ENCODE results near the gene NDNF. TPM values are rescaled to one million over a fixed set of nuclear protein-coding genes. Genes with fewer than 3 reads are reported as not detected.

NDNF gene
- total and polyA plus RNA-seq, 2 donors (not counting 1 experiment from before 2014, with no cell fraction given), result not detected

DNA sequence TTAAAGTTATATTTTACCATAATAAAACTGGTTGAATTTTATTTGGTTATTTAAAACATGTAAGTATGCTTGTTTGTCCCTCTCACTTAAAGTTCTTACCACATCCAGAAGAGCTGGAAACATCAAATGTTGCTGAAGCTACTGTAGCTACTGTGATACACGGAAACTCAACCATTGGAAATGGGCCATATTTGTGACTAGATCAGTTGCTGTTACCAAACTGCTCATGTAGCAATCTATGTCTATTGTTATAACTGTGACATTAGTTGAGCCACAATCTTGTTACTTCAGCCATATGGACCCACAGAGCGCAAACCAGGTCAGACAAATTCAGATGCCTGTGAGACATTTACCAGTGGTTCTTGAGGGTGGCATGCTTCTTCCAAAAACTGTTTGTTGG lies 41.6 kb downstream of the NDNF start:
- DNase-seq, result no peak
- H3K9me3 Mint-ChIP-seq (ENCODE audit: insufficient read depth), result no peaks in the 10 kb centered on the region
- CTCF ChIA-PET, result no interaction called here
- intact Hi-C loops (cut with micrococcal nuclease), result no loop called here
- H2AFZ ChIP-seq (ENCODE audit: insufficient read depth, low read depth, low read length, poor library complexity, severe bottlenecking), result no peak overlapping the region
- no peaks in the 10 kb centered on the region for H3K27me3 Mint-ChIP-seq
- no peak for ATAC-seq (ENCODE audit: low read depth)
- TF ChIP-seq CTCF (IDR thresholded peaks at IDR 0.05) (no peak), EZH2 (IDR thresholded peaks at IDR 0.05; ENCODE audit: borderline replicate concordance, insufficient read depth, low read depth, low read length, poor library complexity, severe bottlenecking) (no peak)
- H3K27ac ChIP-seq (ENCODE audit: low read length in 2 of 2), result no peak overlapping the region
- H3K4me2 ChIP-seq (replicated peaks; ENCODE audit: low read depth, low read length, poor library complexity, severe bottlenecking), result no peak overlapping the region
- H3K79me2 ChIP-seq (ENCODE audit: control insufficient read depth, insufficient read depth, low read length), result no peaks in the 10 kb centered on the region
- no peak overlapping the region for H3K4me3 Mint-ChIP-seq
- H3K4me1 Mint-ChIP-seq, result no peaks in the 10 kb centered on the region
- no peaks in the 10 kb centered on the region for H3K4me1 ChIP-seq (ENCODE audit: control insufficient read depth in 2 of 2, insufficient read depth in 2 of 2, low read length in 2 of 2)
- POLR2A ChIA-PET, result no interaction called here
- H3K9me3 ChIP-seq (ENCODE audit: control extremely low read depth in 1 of 3, control insufficient read depth in 2 of 3, insufficient read depth in 1 of 3, low read length in 2 of 3), result no peaks in the 10 kb centered on the region
- H3K4me3 ChIP-seq (ENCODE audit: control extremely low read depth in 1 of 5, extremely low read depth in 1 of 5, insufficient read depth in 1 of 5, low read depth in 2 of 5, low read length in 4 of 5), result no peak overlapping the region
- H3K27ac Mint-ChIP-seq, result no peak overlapping the region
- 94% methylated on average over 2 of the region's 2 CpGs for WGBS (ENCODE audit: insufficient coverage)
- no peaks in the 10 kb centered on the region for H4K20me1 ChIP-seq (ENCODE audit: control insufficient read depth, insufficient read depth, low read length, poor library complexity, severe bottlenecking)
- H3K9ac ChIP-seq (ENCODE audit: low read length), result no peak overlapping the region
- H3K27me3 ChIP-seq (replicated peaks in 1 of 4; ENCODE audit: control extremely low read depth in 1 of 4, control insufficient read depth in 3 of 4, insufficient read depth in 4 of 4, low read length in 3 of 4), result no peaks in the 10 kb centered on the region
- H3K36me3 ChIP-seq (replicated peaks in 1 of 2; ENCODE audit: control extremely low read depth in 1 of 2, control insufficient read depth in 1 of 2, extremely low read depth in 1 of 2, insufficient read depth in 2 of 2, low read length in 1 of 2), result no peaks in the 10 kb centered on the region

DNA sequence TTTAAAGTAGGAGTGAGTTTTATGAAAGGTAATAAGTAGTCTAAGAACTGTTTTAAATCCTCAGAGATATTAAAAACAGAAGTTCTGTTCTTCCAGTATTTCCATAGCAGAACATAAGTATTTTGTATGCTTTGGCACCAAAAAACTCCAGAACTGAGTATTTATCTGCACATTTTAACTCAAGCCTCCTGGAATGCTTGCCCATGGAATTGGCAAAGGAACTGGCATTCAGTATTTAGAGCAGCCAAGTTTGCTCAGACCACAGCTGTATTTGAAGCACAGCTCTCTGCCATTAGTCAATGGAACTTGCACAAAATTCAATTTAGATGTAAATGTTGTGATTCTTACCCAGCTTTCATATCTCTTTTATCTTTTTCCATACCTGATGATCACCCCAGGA lies 42.2 kb downstream of the NDNF start:
- Histone ChIP-seq H3K4me3 (ENCODE audit: control extremely low read depth in 1 of 5, extremely low read depth in 1 of 5, insufficient read depth in 1 of 5, low read depth in 2 of 5, low read length in 4 of 5) (no peak overlapping the region), H3K9me3 (ENCODE audit: control extremely low read depth in 1 of 3, control insufficient read depth in 2 of 3, insufficient read depth in 1 of 3, low read length in 2 of 3) (no peaks in the 10 kb centered on the region), H3K79me2 (ENCODE audit: control insufficient read depth, insufficient read depth, low read length) (no peaks in the 10 kb centered on the region), H3K4me1 (ENCODE audit: control insufficient read depth in 2 of 2, insufficient read depth in 2 of 2, low read length in 2 of 2) (no peaks in the 10 kb centered on the region), H3K27me3 (replicated peaks in 1 of 4; ENCODE audit: control extremely low read depth in 1 of 4, control insufficient read depth in 3 of 4, insufficient read depth in 4 of 4, low read length in 3 of 4) (no peaks in the 10 kb centered on the region), H3K36me3 (replicated peaks in 1 of 2; ENCODE audit: control extremely low read depth in 1 of 2, control insufficient read depth in 1 of 2, extremely low read depth in 1 of 2, insufficient read depth in 2 of 2, low read length in 1 of 2) (no peaks in the 10 kb centered on the region), H3K27ac (ENCODE audit: low read length in 2 of 2) (no peak overlapping the region), H3K9ac (ENCODE audit: low read length) (no peak overlapping the region), H2AFZ (ENCODE audit: insufficient read depth, low read depth, low read length, poor library complexity, severe bottlenecking) (no peak overlapping the region), H3K4me2 (replicated peaks; ENCODE audit: low read depth, low read length, poor library complexity, severe bottlenecking) (no peak overlapping the region), H4K20me1 (ENCODE audit: control insufficient read depth, insufficient read depth, low read length, poor library complexity, severe bottlenecking) (no peaks in the 10 kb centered on the region)
- H3K27me3 Mint-ChIP-seq, result no peaks in the 10 kb centered on the region
- ATAC-seq (ENCODE audit: low read depth), result no peak
- no peak for DNase-seq
- H3K9me3 Mint-ChIP-seq (ENCODE audit: insufficient read depth), result no peaks in the 10 kb centered on the region
- intact Hi-C loops (cut with micrococcal nuclease), result no loop called here
- POLR2A ChIA-PET, result no interaction called here
- TF ChIP-seq EZH2 (IDR thresholded peaks at IDR 0.05; ENCODE audit: borderline replicate concordance, insufficient read depth, low read depth, low read length, poor library complexity, severe bottlenecking) (no peak), CTCF (IDR thresholded peaks at IDR 0.05) (no peak)
- H3K4me3 Mint-ChIP-seq, result no peak overlapping the region
- no peaks in the 10 kb centered on the region for H3K4me1 Mint-ChIP-seq
- H3K27ac Mint-ChIP-seq, result no peak overlapping the region
- CTCF ChIA-PET, result no interaction called here
